ENCODE measurements around the gene TMPRSS9. TPM values are rescaled to one million over a fixed set of nuclear protein-coding genes. Genes with fewer than 3 reads are reported as not detected.

The TMPRSS9 gene
- polyA plus RNA-seq, 1 donor (not counting 4 experiments of a cell fraction or from before 2014, with no cell fraction given), result not detected

- no peak overlapping the region for H2AFZ ChIP-seq (ENCODE audit: control insufficient read depth, low read length)
- no peaks in the 10 kb centered on the region for H3K9me1 ChIP-seq (ENCODE audit: control insufficient read depth, extremely low read depth, insufficient read depth, low read length)
- H3K9ac ChIP-seq (ENCODE audit: control insufficient read depth, extremely low read depth, insufficient read depth, low read length), result no peak overlapping the region
- no peak overlapping the region for H3K4me3 ChIP-seq (ENCODE audit: control insufficient read depth in 2 of 3, extremely low read depth in 1 of 3, insufficient read depth in 2 of 3, low read depth in 1 of 3, low read length in 3 of 3)
- H3K9me3 ChIP-seq (ENCODE audit: control insufficient read depth, low read depth, low read length), result peaks cover 3% of the 10 kb centered on the region
- dilution Hi-C loops (cut with MboI; ENCODE audit: extremely low pct_ligation_motif_present, low sequenced_read_pairs), result no loop called here
- FAIRE-seq, result no peak
- H3K27me3 ChIP-seq (ENCODE audit: control insufficient read depth, extremely low read depth, insufficient read depth, low read length), result no peaks in the 10 kb centered on the region
- no peaks in the 10 kb centered on the region for H3K79me2 ChIP-seq (ENCODE audit: control insufficient read depth, insufficient read depth, low read length)
- DNase-seq (ENCODE audit: low read depth, low spot score), result no peak
- no peak overlapping the region for H3K4me2 ChIP-seq (ENCODE audit: control insufficient read depth, extremely low read depth, insufficient read depth, low read depth, low read length)
- no peaks in the 10 kb centered on the region for H4K20me1 ChIP-seq (ENCODE audit: control insufficient read depth, extremely low read depth, insufficient read depth, low read length)
- peaks cover 12% of the 10 kb centered on the region for H3K4me1 ChIP-seq (ENCODE audit: control insufficient read depth, extremely low read depth, insufficient read depth, low read length)
- H3K36me3 ChIP-seq (ENCODE audit: control insufficient read depth in 2 of 2, extremely low read depth in 1 of 2, insufficient read depth in 2 of 2, low read length in 2 of 2), result no peaks in the 10 kb centered on the region
- no peak overlapping the region for H3K27ac ChIP-seq (ENCODE audit: control insufficient read depth, insufficient read depth, low read length)
- TF ChIP-seq EZH2 (IDR thresholded peaks at IDR 0.05; ENCODE audit: low read length) (no peak), CTCF (optimal IDR thresholded peaks at IDR 0.05 in 1 of 3, IDR thresholded peaks at IDR 0.05 in 1 of 3, conservative IDR thresholded peaks at IDR 0.05 in 1 of 3; ENCODE audit: extremely low read depth in 1 of 3, insufficient read depth in 2 of 3, low read length in 3 of 3) (no peak)
Measured at GRCh38 chr19:2381148-2381820, 21.2 kb downstream of the TMPRSS9 start.

DNA sequence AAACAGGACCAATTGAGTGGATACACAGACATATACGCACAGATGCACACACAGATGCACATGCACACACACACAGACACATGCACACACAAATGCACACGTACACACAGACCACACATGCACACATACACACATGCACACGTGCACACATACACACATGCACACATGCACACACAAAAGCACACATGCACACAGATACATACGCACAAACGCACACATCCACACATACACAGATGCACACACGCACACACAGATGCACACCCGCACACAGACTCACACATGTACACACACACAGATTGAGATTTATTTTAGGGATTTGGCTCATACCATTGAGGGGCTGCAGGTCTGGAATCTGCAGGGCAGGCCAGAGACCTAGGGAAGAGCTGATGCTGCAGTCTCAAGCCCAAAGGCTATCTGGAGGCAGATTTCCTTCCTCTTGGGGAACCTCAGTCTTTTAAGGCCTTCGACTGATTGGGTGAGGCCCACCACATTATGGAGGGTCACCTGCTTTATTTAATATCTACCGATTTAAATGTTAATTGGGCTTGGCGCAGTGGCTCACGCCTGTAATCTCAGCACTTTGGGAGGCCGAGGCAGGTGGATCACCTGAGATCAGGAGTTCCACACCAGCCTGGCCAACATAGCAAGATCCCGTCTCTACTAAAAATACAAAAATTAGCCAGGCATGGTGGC, 22.6 kb downstream of the TMPRSS9 start:
- Histone ChIP-seq H3K9me3 (ENCODE audit: control insufficient read depth, low read depth, low read length) (peaks cover 3% of the 10 kb centered on the region), H3K4me3 (ENCODE audit: control insufficient read depth in 2 of 3, extremely low read depth in 1 of 3, insufficient read depth in 2 of 3, low read depth in 1 of 3, low read length in 3 of 3) (no peak overlapping the region), H3K27ac (ENCODE audit: control insufficient read depth, insufficient read depth, low read length) (no peak overlapping the region), H3K9me1 (ENCODE audit: control insufficient read depth, extremely low read depth, insufficient read depth, low read length) (no peaks in the 10 kb centered on the region), H3K4me2 (ENCODE audit: control insufficient read depth, extremely low read depth, insufficient read depth, low read depth, low read length) (no peak overlapping the region), H2AFZ (ENCODE audit: control insufficient read depth, low read length) (no peak overlapping the region), H3K36me3 (ENCODE audit: control insufficient read depth in 2 of 2, extremely low read depth in 1 of 2, insufficient read depth in 2 of 2, low read length in 2 of 2) (no peaks in the 10 kb centered on the region), H3K4me1 (ENCODE audit: control insufficient read depth, extremely low read depth, insufficient read depth, low read length) (peaks cover 12% of the 10 kb centered on the region), H4K20me1 (ENCODE audit: control insufficient read depth, extremely low read depth, insufficient read depth, low read length) (no peaks in the 10 kb centered on the region), H3K9ac (ENCODE audit: control insufficient read depth, extremely low read depth, insufficient read depth, low read length) (no peak overlapping the region), H3K27me3 (ENCODE audit: control insufficient read depth, extremely low read depth, insufficient read depth, low read length) (no peaks in the 10 kb centered on the region), H3K79me2 (ENCODE audit: control insufficient read depth, insufficient read depth, low read length) (no peaks in the 10 kb centered on the region)
- no peak for TF ChIP-seq CTCF (optimal IDR thresholded peaks at IDR 0.05 in 1 of 3, IDR thresholded peaks at IDR 0.05 in 1 of 3, conservative IDR thresholded peaks at IDR 0.05 in 1 of 3; ENCODE audit: extremely low read depth in 1 of 3, insufficient read depth in 2 of 3, low read length in 3 of 3)
- TF ChIP-seq EZH2 (IDR thresholded peaks at IDR 0.05; ENCODE audit: low read length), result no peak
- FAIRE-seq (no peak), DNase-seq (ENCODE audit: low read depth, low spot score) (no peak)
- dilution Hi-C loops (cut with MboI; ENCODE audit: extremely low pct_ligation_motif_present, low sequenced_read_pairs), result no loop called here
